HG03045 (cell line): ENCODE results near the gene TRIM39.
"Not testable (repeated sequence)": the region's sequence is repeated elsewhere in the genome, so short reads cannot be mapped to it uniquely, and the experiment has no call there.

ENCODE experiments used
- ATAC-seq: cut with Tn5 transposase; IDR thresholded peaks from one replicate; pipeline ENCODE4 v1.9.1; 2021; ENCODE audit warnings: mild to moderate bottlenecking, moderate library complexity; ENCODE audit not compliant: unreplicated experiment

TRIM39 gene

DNA sequence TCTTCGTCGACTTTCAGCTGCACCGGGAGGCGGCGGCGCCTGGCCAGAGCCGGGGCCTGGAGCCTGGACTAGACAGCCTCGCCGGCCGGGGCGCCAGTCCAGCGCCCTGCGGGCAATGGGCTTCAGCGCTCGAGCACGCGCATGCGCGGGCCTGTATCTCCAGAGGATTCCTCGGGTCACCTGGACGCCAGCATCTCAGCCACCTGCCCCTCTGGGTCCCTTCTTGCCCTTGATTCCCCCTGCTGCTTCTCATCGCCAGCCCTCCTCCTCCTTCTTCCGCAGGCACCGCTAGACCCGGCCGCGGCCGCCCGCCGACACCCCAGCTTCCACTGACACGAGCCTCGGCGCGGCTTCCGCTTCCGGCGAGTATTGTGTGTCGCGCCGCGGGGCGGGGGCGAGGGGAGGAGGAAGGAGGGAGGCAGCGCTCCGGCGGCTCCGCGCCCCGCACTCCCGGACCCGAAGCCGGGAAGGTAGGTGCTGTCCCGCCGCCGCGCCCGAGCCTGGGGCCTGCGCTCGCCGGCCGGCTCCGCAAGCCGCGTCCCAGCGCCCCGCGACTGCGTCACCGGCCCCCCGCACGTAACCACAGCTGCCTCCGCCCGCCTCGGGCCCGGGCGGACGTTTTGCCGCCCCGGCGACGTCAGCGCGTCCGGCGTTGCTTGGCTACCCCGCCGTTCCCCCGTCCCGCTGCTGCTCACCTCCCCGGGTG is at the start of gene TRIM39:
TRIM39 (plus strand) TSS at position 402 of the 706 bp plus-strand sequence. CDS start 2,391 bp downstream, outside the sequence.
- peak; percentile 78 for ATAC-seq

GRCh38 chr6:30280988-30281387 is 45.7 kb upstream of the TRIM39 start:
- not testable (repeated sequence) for ATAC-seq

- ATAC-seq: no peak
Measured at GRCh38 chr6:30282522-30282921, 44.2 kb upstream of the TRIM39 start.

DNA sequence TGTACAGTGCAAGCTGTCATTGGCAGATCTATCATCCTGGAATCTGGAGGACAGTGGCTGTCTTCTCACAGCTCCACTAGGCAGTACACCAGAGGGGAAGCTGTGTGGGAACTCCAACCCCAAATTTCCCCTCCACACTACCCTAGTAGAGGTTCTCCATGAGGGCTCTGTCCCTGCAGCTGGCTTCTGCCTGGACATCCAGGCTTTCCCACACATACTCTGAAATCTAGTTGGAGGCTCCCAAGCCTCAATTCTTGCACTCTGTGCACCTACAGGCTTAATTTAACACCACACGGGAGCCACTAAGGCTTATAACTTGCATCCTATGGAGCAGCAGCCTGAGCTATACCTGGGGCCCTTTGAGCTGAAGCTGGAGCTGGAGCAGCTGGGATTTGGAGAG is 43.0 kb upstream of the TRIM39 start:
- no peak for ATAC-seq

- ATAC-seq: no peak
Measured at GRCh38 chr6:30287139-30287538, 39.6 kb upstream of the TRIM39 start.

DNA sequence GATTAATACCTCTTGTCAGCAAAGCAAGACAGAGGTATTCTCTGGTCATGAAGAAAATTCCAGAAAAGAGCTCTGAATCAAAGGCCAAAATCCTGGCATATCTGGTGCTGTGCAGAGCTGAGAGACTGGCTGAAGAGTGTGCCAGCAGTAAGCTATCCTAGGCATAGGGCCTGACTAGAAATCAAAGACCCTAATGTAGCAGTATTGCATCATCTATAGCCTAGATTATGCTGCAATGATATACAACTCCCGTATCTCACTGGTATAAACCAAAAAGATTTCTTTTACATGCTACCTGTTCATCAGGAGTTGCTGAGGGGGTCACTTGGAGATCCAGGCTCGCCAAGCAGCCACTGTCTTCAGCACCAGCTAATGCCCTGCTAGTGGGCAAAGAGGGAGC is 30.9 kb upstream of the TRIM39 start:
- ATAC-seq: no peak

DNA sequence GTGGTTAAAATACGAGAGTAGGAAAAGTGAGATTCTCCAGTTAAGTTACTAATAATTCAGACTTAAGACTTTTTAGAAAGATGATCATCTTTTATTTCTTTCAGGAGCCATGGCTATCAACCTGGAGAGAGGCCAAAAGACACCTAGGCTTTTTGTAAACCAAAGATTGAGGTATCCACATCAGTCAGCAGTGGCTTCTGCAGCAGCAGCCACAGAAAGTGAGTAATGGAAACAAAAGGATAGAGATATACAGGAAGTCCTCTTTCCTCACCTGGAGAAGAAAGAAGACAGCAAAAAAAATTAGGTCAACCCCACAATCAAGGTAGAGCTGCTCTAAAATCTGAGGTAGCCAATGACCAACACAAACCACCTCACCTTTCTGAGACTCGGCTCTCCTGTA is 22.7 kb upstream of the TRIM39 start:
- no peak for ATAC-seq

GRCh38 chr6:30311101-30311500 is 15.6 kb upstream of the TRIM39 start:
- ATAC-seq: no peak

GRCh38 chr6:30311671-30312070 is 15.1 kb upstream of the TRIM39 start:
- ATAC-seq: no peak

- no peak for ATAC-seq
Measured at GRCh38 chr6:30312266-30312665, 14.5 kb upstream of the TRIM39 start.

DNA sequence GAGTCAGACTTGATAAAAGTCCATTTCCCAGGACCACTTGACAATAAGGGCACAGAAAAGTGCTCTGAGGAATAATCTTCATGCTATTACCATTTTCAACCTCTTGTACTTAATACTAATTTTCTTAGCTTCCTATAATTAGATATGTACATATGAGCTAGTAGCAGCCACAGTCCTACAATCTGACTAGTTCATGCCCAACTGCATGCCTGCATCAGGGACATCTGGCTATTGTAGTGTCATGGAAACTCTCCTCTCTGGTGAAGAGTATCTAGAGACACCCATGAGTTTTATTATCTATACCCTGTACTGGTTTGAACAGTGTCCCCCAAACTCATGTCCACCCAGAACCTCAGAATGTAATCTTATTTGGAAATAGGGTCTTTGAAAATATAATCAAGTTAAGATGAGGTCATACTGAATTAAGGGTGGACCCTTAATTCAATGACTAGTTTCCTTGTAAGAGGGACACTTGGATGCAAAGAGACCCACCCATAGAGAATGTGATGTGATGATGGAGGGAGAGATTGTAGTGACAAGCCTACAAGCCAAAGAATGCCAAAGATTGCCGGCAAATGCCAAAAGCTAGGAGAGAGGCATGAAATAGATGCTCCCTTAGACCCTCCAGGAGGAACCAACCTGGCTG is 13.9 kb upstream of the TRIM39 start:
- no peak for ATAC-seq

GRCh38 chr6:30315156-30315555 is 11.6 kb upstream of the TRIM39 start:
- no peak for ATAC-seq

GRCh38 chr6:30317913-30318589 is 8.7 kb upstream of the TRIM39 start:
- no peak for ATAC-seq

DNA sequence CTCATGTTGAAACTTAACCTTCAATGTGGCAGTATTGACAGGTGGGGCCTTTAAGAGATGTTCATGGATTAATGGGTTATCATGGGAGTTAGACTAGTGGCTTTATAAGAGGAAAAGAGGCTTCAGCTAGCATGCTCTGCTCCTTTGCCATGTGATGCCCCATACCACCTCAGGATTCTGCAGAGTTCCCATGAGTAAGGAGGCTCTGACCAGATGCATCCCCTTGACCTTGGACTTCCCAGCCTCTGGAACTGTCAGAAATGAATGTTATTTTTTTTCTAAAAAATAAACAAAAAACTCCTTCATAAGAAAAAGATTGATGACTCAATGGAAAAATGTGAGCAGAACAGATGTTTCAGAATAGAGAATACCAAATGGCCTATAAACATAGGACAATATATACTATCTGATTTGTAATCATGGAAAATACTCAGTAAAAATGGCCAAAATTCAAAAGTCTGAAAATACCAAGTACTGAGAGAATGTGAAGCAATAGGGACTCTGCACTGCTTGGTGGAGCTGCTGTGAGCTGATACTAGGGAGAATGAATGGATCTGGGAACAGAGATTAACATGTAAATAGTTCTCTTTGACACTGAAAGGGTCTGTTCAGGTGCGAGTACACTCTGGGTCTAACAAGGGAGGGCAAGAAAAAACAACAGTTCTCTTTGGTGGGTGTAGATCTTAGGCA is 7.4 kb upstream of the TRIM39 start:
- no peak for ATAC-seq

GRCh38 chr6:30321692-30322388 is 4.9 kb upstream of the TRIM39 start:
- ATAC-seq: no peak

DNA sequence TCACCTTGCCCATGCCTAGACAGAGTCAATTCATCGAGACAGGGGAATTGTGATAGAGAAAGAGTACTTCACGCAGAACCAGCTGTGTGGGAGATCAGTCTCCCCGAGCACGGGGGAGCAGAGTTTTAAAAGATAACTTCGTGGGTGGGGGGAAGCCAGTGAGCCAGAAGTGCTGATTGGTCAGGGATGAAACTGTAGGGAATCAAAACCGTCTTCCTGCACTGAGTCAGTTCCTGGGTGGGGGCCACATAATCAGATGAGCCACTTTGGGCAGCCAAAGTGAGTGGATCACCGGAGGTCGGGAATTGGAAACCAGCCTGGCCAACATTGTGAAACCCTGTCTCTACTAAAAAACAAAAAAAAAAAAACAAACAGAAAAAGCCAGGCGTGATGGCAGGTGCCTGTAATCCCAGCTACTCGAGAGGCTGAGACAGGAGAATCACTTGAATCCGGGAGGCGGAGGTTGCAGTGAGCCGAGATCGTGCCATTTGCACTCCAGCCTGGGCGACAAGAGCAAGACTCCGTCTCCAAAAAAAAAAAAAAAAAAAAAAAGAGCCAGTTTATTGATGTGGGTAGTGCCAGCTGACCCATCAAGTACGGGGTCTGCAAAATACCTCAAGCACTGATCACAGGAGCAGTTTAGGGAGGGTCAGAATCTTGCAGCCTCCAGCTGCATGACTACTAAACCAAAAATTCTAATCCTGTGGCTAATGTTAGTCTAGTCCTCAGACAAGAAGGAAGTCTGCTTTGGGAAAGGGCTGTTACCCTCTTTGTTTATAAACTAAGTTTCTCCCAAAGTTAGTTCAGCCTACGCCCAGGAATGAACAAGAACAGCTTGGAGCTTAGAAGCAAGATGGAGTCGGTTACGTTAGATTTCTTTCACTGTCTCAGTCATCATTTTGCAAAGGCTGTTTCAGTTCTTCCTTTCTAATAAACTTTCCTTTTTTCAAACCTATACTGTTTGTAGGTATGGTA is 3.9 kb upstream of the TRIM39 start:
- ATAC-seq: no peak

- no peak for ATAC-seq
Measured at GRCh38 chr6:30323806-30324205, 2.9 kb upstream of the TRIM39 start.

DNA sequence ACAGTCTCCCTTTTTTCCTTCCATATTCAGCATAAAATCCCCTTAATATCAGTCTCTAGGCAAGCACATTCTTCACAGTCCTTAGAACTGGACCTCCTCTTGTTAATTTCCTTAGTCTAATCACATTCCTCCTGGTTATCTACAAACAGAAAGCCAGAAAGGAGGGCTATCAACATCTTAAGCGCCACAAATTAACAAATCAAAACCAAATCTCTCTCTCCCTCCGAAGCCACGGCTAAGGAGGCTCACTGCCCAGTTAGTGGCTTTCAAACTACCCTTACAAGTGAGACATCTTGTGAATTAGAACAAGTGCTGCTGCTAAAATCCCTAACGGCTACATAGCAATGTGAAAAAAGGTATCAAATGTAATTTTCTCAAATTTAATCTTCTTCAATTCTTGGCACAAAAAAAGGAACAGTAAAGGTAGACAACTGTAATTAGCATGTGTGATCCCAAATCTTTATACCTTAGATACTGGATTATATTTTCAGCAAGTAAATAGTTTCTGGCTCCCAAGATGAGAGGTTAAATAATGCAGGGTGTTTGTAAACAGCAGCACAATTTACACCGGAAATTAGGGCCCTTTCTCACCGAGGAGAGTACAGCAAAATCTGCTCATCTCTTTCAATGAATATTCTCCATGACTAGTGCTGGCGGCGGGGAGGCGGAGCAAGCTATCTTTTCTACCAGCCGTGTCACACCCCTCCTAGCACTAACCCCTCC is 1.4 kb upstream of the TRIM39 start:
- no peak for ATAC-seq

GRCh38 chr6:30325873-30326525 is 728 bp upstream of the TRIM39 start:
- ATAC-seq: peak; percentile 42
